AG08395 (cell line): ENCODE results near the gene OR1D5.
"Not testable (repeated sequence)": the region's sequence is repeated elsewhere in the genome, so short reads cannot be mapped to it uniquely, and the experiment has no call there.

Experiments
- DNase-seq: peaks from one replicate; pipeline ENCODE4 v3.0.0; 2012; ENCODE audit warnings: mixed read lengths, low spot score

OR1D5 gene

DNA sequence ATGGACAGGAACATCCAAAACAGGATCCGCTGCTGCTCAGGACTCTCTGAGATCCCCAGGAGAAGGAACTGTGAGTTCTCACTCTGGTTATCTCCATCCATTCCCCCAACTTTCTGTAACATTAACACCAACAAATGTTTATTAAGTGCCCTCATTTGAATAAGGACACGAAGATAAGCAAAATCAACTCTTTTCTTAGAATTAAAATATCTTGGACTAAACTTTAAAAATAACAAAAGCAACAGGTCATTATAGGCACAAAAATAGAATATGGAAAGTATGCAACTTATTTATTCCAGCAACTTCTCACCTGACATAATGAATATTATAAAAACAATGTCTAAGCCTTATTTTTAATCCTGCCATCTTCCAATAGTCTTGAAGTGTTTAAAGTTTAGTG, at the start of gene OR1D5:
TSS of gene OR1D5 (minus strand) at position 101 of the 400 bp plus-strand sequence. CDS start at position 101, 0 bp downstream.
- DNase-seq: not testable (repeated sequence)

- no peak for DNase-seq
Measured at GRCh38 chr17:3104322-3104721, 40.9 kb upstream of the OR1D5 start, which contains the start of gene OR1D2. TSS of gene OR1D2 (minus strand) at chr17:3104422. CDS start at chr17:3092996, 11,426 bp downstream.

GRCh38 chr17:3073850-3074249, 10.4 kb upstream of the OR1D5 start:
- not testable (repeated sequence) for DNase-seq

GRCh38 chr17:3065192-3065591, 1.8 kb upstream of the OR1D5 start:
- not testable (repeated sequence) for DNase-seq

- DNase-seq: not testable (repeated sequence)
Measured at GRCh38 chr17:3062824-3063377, 506 bp downstream of the OR1D5 start.

- not testable (repeated sequence) for DNase-seq
Measured at GRCh38 chr17:3054868-3055267, 8.5 kb downstream of the OR1D5 start.

DNA sequence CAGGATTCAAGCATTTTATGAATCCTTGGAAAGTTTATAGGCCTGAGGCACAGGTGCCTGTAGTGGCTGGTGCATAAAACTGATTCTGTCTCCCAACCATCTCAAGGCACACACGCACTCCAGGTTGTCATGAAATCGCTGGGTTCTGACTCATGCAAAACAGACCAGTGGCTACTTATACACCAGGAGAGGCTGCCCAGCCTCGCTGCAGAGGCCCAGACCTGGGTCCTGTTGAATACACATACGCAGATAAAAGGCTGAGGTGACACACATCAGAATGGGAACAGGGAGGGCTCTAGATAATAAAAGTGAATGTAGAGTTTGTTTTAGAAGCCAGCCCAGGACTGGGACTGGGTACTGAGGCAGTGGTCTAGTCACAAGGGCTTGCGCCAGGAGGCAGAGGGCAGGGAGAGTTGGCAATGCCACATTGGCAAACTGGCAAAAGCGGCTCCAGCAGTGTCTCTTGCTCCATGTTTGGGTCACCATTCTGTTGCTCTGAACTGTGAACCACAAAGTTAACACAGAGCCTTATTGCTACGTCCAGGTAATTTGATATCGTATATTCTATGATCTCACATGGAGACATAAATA, 13.6 kb downstream of the OR1D5 start:
- DNase-seq: no peak

GRCh38 chr17:3048727-3049471, 14.5 kb downstream of the OR1D5 start:
- peak; percentile 98 for DNase-seq

DNA sequence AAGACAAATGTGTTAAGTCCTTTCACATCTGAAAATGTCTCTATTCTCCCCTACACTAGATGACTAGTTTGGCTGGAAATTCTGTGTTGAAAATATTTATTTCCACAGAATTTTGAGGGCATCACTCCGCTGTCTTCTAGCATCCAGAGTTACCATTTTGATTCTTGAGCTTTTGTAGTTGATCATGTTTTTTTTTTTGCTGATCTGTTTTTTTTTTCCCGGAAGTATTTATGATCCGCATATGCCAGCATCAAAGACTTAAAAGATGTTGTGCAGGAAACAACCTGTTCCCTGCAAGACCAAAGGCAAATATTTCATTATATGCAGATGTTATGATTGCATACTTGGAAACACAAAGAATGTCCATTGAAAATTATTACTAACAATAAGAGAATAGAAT, 16.7 kb downstream of the OR1D5 start:
- DNase-seq: no peak

DNA sequence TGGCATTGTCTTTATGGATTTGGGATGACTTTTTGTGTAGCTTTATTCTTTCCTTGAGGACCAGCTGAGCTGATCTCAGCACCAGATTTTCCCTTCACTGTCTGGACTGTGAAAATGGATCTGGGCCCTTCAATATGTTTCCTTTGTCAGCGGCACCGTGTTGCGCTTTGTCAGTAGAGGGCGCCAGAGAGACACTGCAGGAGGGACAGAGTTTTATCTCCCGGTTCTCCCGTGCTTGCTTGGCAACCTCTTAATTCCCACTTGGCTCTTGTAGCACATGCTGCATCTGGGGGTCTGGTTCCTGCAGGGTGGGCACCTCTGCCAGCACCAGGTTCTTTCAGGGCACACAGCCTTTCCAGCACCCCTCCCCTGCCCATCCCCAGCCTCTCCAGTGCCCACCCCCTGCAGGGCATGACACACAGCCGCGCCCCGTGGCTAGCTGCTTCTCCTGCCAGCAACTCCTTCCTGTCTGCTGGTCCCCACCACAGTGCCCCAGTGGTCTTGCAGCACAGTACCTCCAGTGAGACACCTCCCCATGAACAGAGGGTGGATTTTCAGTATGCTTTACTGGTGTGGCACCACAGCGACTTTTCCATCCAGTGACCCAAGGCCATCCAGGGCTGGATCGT, 19.6 kb downstream of the OR1D5 start:
- no peak for DNase-seq

DNA sequence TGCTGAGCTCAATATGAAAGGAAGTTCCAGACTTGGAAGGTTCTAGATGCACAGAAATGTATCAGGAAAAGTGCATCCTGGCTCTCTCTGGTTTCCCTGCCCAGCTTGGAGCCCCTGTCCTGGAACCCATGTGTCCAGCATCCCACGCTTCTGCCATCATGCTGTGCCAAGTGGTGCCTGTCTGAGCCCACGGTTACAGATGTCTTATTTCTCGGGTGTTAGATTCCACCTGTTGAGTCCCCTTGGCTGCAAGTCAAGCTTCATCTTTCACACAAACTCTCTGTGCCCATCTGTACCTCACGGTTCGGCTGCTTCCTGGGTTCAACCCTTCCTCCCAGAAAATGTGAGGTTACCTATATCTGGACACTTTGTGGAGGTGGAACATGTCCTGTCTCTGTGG, 22.5 kb downstream of the OR1D5 start:
- DNase-seq: no peak

DNA sequence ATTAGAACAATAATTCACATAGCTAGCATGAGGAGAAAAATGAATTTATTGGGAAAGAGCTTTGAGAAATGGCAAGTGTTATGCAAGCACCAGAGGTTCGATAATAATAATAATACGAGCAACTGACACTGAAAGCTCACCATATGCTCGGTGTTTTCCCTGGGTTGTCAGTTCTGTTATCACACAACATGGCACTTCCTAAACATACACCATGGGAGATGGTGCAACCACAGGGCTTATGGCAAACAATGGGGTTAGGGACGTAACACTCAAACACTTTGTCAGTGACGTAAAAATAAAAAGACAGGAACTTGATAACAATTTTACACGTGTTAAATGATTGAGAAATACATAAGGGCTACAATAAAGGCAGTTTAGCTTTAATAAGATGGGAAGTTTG, 23.7 kb downstream of the OR1D5 start:
- DNase-seq: no peak

DNA sequence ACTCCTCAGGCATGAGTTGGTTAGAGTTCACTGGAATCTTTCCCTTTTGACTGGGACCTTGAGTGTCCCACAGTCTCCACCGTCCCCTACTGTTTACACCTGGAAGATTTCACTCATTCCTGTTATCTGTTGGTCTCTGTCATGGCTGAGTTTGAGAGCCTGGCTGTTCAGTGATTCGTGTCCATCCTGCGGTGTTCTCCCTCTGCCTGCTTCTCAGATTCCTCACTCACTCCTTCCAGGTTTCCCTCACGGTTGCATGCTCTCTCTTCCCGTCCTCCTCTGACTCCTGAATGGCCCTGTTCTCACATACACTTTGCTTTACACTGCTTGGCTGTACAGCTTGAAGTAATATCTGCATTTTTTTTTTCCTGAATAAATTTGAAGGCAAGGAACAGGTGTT, 24.5 kb downstream of the OR1D5 start:
- no peak for DNase-seq

DNA sequence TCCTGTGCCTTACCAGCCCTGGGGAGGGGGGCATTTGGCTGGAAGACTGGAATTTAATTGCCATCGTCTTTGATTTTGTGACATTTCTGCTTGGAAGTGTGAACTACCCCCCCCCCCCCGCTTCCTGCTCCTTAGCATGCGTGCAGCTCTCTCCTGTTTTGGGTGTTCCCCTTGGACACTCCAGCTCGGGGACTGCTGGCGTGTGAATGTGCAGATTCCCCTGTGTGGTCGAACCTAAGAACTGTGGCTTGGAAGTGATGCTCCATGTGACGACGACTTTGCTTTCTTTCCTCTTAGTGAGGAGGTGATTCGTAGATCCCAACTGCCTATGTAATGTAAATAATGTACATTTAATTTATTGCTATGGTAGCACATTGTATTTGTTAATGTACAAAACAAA, 26.1 kb downstream of the OR1D5 start:
- DNase-seq: no peak

DNA sequence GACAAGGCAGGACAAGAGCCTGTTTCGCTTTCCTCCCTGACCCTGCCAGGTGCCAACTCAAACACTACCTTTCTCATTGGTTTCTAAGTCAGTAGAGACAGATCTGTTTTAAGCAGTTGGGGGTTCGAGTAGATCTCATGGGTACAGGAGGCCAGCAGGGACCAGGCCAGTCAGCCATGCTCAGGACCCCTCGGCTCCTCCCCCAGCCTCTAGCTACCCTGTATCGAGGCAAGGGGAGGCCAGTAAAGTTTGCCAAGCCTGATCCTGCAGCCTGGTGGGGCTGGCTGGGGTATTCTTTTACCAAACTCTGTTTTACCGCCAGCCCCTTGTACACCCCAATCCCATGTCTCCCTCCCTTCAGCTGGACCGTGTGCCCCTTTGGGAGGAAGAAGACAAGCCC, 26.6 kb downstream of the OR1D5 start:
- no peak for DNase-seq

DNA sequence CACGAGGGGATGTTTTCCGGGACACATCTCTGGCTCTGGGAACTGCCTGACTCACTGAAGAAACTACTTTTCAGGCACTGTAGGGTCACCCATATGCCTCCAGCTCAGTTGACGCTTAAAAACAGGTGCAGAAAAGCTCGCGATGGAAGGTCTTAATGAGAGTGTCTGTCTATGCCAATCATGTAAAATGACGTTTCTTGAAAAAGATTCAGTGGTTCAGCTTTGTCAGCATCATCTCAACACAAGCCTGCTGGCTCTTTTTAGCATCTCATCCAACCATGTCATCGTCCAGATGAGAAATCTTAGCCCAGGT, 27.5 kb downstream of the OR1D5 start:
- DNase-seq: no peak

DNA sequence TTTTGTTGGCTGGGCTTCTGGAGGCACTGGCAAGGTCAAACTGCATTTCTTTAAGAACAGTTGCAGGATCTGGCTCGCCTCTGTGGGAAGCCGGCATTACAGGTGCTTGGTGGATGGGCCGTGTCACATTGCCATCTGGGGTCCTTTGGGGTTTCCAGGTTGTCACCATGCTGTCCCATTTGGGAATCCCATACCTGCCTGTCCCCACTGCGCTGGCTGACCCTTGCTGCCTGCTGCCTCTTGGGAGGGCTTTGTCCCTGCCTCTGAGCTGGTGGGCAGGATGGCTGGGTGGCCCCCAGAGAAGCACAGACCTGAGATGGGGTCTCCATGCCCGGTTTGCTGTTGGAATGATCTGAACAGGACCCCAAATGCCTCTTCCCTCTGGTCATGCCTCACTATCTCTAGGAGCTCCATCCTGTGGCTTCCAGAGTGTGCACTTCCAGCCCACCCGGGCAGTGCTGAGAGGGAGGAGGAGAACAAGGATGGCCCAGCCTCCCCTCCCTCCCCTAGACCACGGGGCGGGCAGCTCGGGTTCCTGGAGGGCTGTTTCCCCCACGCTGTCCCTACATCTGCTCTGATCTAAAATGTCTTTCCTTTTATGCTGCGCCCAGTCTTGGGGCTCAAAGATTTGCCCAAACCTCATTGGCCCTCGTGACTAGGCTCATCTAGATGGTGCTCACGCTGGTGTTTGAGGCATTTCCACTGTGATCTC, 28.0 kb downstream of the OR1D5 start:
- DNase-seq: no peak

DNA sequence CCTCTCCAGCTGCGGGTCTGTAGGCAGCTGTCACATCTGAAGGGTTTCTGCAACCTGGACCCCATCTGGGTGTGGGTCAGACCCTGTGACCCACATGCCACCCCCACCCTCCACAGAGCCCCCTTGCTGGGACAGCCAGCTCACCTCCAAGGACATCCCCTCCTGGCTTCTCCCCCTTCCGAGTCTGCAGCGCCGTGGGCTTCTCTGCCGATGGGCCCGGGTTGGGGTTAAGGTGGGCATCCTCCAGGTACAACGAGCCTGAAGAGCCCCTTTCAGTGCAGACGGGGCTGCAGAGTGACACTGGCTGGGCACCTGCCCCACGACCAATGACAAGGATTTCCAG, 28.9 kb downstream of the OR1D5 start:
- no peak for DNase-seq

GRCh38 chr17:3033741-3034577, 29.4 kb downstream of the OR1D5 start:
- DNase-seq: no peak

DNA sequence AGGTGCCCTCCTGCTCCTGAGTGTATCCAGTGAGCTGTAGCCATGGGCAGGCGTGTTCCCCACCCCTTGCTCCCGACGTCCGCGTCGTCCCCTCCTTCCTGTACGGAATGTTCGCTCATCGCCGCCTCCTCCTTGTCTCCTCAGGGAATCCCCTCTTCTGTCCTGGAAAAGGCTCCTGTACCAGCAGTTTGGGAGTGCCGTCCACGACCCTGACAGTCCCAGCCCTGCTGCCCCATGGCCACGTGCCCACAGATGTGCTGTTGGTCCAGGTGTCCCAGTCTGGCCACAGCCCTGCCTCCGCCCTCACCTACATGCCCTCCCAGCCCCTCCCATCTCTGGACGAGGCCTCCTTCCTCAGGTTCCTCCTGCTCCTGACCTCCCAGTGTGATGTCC, 30.2 kb downstream of the OR1D5 start:
- no peak for DNase-seq
